HG02852 (cell line): ENCODE results near the gene OR52E4.
A peak's percentile ranks its signal among the peaks of the same experiment; 100 is the strongest.

Experiments used
- ATAC-seq: cut with Tn5 transposase; IDR thresholded peaks from one replicate; pipeline ENCODE4 v1.9.1; 2021; ENCODE audit warnings: mild to moderate bottlenecking, moderate library complexity; ENCODE audit not compliant: unreplicated experiment

The OR52E4 gene

DNA sequence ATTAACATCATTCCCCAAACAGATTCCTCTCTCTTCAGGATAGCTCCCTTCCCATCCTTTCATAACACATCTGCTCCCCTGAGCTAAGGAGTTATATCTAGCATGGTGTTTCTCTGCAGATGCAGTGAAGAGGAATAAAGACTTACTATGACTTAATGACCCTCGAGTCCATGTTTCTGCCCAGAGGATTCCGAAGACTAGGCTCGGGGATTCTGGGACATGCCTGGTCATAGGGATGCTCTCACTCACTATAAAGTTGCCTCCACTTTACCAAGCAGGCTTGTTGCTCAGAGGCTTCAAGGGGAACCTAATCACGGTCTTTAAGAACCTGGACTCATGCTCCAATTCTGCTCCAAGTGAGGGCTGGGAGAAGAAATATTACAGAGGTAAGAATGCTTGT lies at the start of gene OR52E4:
Gene OR52E4 (plus strand): TSS at position 301 of the 400 bp plus-strand sequence. CDS start 3,664 bp downstream, outside the sequence.
- no peak for ATAC-seq

DNA sequence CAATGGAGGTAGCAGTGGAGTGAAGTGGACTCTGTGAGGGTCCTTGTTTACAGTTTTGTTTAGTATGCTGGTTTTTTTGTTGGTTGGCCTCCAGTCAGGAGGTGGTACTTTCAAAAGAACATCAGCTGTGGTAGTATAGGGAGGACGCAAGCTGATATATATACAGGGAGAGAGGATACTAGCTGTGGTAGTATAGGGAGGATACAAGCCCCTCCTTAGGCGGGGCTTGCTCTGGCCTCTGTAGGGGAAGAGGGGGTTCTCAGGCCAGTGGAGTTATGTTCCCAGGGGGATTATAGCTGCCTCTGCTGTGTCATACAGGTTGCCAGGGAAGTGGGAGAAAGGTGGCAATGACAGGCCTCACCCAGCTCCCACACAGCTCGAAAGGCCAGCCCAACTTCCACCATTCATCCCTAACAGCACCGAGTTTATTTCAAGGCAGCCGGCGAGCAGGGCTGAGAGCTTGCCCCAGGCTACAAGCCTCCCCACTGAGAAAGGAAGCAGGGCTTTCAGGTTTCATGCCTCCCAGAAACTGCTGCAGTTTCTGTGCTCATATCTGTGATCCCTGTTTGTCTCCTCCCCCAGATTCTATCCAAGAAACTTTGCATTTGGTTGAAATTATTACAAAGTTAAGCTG lies 49.1 kb upstream of the OR52E4 start:
- ATAC-seq: no peak

GRCh38 chr11:5833446-5833845 lies 47.0 kb upstream of the OR52E4 start:
- no peak for ATAC-seq

DNA sequence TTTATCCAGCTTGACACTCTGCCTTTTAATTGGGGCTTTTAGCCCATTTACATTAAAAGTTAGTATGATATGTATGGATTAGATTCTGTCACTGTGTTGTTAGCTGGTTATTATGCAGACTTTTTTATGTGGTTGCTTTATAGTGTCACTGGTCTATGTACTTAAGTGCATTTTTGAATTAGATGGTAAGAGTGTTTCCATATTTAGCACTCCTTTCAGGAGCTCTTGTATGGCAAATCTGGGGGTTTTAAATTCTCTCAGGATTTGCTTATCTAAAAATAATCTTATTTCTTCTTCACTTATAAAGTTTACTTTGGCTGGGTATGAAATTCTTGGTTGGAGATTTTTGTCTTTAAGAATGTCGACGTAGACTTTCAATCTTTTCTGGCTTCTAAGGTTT lies 42.7 kb upstream of the OR52E4 start:
- no peak for ATAC-seq

DNA sequence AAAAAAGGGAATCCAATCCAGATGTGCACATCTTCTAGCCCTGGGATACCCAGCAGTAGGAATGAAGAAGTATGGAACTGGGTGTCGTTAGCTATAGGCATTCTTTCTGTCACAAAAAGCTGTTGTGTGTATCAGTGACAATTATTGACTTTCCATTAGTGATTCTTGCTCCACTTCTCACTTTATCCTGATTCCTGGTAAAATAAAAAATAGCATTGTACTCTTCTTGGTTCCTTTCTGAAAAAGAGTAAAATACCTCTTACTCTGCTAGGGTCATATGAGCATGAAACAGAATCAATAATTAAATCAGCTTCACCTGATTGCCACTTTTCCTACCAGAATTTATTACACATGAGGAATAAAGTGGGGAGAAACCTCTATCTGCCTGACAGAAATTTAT lies 38.6 kb upstream of the OR52E4 start, which contains the start of gene OR52E6:
Gene OR52E6 (minus strand): TSS at position 101 of the 400 bp plus-strand sequence. CDS start 0 bp downstream, at position 101.
- no peak for ATAC-seq

GRCh38 chr11:5846701-5847100 lies 33.7 kb upstream of the OR52E4 start:
- no peak for ATAC-seq

- no peak for ATAC-seq
Measured at GRCh38 chr11:5847711-5848110, 32.7 kb upstream of the OR52E4 start.

DNA sequence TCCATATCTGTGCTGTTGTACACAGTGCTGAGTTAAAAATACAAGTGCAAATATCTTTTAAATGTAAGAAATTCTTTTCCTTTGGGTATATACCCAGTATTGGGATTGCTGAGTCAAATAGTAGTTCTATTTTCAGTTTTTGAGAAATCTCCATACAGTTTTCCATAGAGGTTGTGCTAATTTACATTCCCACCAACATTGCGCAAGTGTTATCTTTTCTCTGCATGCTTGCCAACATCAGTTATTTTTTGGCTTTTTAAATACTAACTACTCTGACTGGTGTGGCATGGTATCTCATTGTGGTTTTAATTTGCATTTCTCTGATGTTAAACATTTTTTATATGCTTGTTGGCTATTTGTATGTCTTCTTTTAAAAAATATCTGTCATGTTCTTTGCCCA lies 29.4 kb upstream of the OR52E4 start:
- no peak for ATAC-seq

DNA sequence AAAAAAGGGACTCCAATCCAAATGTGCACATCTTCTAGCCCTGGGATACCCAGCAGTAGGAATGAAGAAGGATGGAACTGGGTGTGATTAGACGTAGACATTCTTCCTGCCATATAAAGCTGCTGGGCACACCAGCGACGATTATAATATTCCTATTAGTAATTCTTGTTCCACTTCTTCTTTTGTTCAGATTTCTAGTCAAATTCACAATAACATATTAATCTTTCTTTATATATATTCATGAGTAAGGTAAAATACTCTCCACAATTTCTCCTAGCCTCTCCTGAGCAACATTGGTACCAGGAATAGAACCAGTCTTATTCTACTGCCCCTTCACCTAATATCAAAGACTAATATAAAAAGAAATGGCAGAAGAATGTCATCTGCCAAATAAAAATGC lies 22.8 kb upstream of the OR52E4 start, which contains the start of gene OR52E8:
Gene OR52E8 (minus strand): TSS at position 101 of the 400 bp plus-strand sequence. CDS start 0 bp downstream, at position 101.
- ATAC-seq: no peak

GRCh38 chr11:5865826-5866225 lies 14.6 kb upstream of the OR52E4 start:
- ATAC-seq: no peak

GRCh38 chr11:5878564-5878963 lies 1.9 kb upstream of the OR52E4 start:
- ATAC-seq: no peak

DNA sequence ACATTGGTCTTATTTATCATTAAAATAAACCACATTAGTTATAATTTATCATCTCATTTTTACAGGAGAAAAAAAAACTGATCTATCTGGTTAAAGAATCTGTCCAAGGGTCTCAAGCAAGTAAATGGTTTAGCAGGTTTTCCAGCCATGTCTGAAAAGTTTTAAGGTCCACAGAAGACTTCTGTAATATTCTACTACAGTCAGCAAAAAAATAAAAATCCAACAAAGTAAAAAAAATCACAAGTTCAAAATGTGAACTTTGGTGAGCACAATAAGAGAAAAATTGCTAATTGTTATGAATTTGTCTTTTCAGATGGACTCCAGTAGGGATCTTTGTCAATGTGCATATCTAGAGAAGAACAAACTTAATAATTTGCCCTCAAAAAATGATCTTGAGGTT lies 1.3 kb downstream of the OR52E4 start:
- no peak for ATAC-seq

DNA sequence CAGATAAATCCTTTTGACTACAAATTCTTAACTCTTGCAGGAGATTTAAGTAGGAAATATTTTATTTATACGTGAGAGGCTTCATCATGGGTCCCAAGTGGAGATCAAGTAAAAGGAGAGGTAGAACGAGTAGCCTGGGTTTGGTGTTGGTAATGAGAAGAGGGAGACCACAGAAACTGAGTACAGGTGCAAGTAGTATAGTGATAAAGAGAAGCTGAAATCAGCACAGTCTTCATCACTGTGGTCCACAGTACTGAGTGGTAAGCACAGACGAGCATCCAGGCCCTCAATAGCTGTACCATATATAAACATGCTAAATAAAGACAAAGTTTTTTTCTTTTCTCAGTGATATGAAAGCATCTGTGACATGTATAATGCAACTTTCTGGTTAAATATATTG lies 6.7 kb downstream of the OR52E4 start:
- no peak for ATAC-seq

DNA sequence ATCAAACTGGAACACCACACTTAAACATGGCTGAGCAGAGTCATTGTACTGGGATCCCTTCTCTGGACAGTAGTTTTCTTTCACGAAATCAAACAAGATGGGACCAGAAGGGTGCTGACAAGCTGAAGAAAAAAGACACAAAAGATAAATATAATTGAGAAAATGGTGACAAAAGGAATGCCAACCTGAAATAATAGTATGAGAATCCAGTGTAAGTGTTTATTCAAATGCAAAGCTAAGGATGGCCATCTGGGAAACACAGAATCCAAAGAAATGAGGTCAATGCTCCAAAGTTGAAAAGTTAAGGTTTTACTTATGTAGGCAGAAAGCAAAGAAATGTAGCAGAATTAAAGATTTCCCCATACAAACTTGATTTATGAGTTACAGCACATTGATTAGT lies 7.2 kb downstream of the OR52E4 start:
- no peak for ATAC-seq

- ATAC-seq: no peak
Measured at GRCh38 chr11:5891216-5891800, 10.9 kb downstream of the OR52E4 start.

GRCh38 chr11:5892908-5893307 lies 12.5 kb downstream of the OR52E4 start, which contains the start of gene OR52E5:
TSS of gene OR52E5 (plus strand) at chr11:5893208. CDS start at chr11:5900777, 7,569 bp downstream.
- no peak for ATAC-seq

GRCh38 chr11:5899534-5899933 lies 19.1 kb downstream of the OR52E4 start:
- no peak for ATAC-seq

DNA sequence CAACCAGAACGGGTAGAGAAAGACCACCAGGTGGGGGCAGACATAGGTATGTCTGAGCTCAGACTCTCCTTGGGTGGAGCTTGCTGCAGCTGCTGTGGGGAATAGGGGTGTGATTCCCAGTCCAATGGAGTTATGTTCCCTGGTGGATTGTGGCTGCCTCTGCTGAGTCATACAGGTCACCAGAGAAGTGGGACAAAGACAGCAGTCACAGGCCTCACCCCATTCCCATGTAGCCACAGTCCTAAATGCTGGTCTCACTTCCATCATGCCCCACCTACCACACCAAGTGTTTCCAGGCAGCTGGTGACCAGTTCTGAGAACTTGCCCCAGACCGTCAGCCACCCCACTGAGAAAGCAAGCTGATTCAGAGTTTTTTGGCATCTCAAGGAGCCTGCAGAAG lies 30.1 kb downstream of the OR52E4 start:
- ATAC-seq: no peak

- ATAC-seq: peak; percentile 90
Measured at GRCh38 chr11:5922749-5923426, 42.5 kb downstream of the OR52E4 start.

DNA sequence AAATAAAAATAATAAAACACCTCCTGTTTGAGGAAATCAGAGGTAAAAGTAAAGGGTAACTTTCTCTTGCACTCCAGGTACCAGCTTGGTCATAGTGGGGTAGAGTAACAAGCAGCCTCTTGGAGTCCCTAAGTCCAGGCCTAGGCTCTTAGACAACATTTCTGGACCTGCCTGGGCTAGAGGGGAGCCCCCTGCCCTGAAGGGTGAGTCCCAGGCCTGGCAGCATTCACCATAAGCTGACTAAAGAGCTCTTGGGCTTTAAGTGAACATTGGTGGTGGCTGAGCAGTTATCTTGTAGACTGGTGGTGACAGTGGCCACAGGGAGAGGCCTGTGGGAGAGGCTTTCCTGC lies 43.0 kb downstream of the OR52E4 start:
- peak; percentile 24 for ATAC-seq

DNA sequence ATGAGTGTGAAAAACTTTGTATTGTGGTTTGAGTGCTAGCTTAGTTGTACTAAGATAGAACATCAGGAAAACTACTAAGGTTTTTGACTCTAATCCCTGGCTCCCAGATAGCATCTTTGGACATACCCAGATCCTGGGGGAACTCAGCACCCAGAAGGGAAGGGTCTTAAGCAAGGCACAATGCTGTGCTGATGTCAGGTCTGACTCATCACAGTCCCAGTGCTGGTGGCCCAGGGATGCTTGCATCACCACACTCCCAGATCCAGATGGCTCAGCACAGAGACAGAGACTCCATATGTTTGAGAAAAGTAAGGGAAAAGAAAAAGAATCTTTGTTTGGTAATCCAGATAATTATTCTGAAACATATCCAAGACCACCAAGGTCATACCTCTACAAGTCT lies 43.4 kb downstream of the OR52E4 start:
- ATAC-seq: peak; percentile 24

- no peak for ATAC-seq
Measured at GRCh38 chr11:5928271-5928670, 47.8 kb downstream of the OR52E4 start.
